ENCODE data around the gene GATA3.

DNA sequence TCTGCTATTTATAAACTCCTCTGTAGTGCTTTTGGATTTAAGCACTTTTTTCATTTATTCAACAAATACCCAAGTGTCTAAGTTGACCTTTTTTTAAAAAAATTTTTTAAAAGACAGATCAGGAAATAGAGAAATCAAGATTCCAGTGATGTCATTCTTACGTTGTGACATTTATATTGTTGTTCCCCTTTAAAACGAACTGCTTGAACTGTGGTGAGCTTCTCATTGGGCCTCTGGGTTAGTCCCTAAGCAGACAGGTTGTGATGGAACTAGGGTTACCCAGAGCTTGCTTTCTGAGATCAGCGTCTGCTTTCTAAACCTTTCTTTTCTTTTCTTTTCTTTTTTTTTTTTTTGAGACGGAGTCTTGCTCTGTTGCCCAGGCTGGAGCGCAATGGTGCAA lies 22.4 kb downstream of the GATA3 start:
- no peak for TF ChIP-seq CTCF (IDR thresholded peaks at IDR 0.05)
- no peak for TF ChIP-seq POLR2A (IDR thresholded peaks at IDR 0.05)

Measured in esophagus squamous epithelium (tissue), 4 donors.